ENCODE results near the gene ERBB4. TPM values are rescaled to one million over a fixed set of nuclear protein-coding genes. Genes with fewer than 3 reads are reported as not detected.
A peak's percentile ranks its signal among the peaks of the same experiment; 100 is the strongest.

ERBB4 gene
- total and polyA plus RNA-seq, 10 of the 15 experiments (the other 5 are each of a cell fraction or from before 2014, with no cell fraction given) = under 0.01 to 0.23 (median 0.01) TPM; not detected in 4

DNA sequence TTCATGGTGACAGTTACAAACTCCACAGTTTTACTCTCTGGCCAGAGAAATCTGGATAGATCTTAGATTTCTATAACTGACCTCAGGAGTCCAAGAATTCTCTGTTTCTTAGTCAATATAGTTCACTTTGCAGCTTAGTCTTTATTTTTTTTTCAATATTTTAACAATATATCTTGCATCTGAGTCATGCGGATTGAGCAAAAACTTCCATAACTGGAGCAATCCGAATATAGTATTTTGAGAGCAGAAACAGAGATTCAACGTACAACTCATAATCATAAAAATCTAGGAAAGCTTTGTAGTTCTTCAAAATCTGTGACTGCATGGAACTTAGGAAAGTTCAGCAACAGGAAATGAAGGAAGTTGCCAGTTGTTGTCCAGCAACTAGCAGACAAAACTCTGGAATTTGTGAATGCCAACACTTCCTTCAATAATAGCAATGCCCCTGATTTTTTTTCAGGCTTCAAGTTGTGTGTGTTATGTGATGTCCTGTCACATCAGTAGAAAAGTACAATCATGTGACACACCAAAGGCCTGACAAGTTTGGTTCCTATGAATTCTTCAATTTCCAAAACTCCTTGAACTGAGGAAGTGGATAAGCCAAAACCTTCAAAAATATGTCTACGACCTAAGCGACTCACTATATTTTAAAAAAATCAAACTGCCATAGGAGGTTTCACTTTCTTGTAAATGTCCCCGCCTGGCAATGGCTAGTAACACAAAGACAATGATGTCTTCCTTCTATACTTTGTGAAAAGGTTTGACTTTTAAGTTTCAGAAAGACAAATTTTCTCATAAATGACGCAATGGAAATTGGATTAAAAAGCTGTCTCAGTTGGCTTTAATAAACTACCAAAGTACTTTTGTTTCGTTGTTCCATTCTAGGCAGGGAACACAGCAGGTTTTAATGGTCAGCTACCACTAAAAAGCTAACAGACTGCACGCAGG lies 510.6 kb downstream of the ERBB4 start (continued):
- TF ChIP-seq BCLAF1 (IDR thresholded peaks at IDR 0.05) (no peak), GABPA (IDR thresholded peaks at IDR 0.05; ENCODE audit: low read depth) (no peak), RELA (IDR thresholded peaks at IDR 0.05; ENCODE audit: borderline replicate concordance, partially characterized antibody) (no peak), MYB (IDR thresholded peaks at IDR 0.05; ENCODE audit: borderline replicate concordance, low read depth, low read length) (no peak), CHD4 (IDR thresholded peaks at IDR 0.05) (no peak), CTCF (IDR thresholded peaks at IDR 0.05 in 2 of 3, conservative IDR thresholded peaks at IDR 0.05 in 1 of 3; ENCODE audit: control insufficient read depth in 2 of 3, extremely low read depth in 1 of 3, insufficient read depth in 1 of 3, low read depth in 3 of 3, low read length in 3 of 3) (no peak), STAT3 (IDR thresholded peaks at IDR 0.05; ENCODE audit: low read depth, low read length) (no peak), EP300 (IDR thresholded peaks at IDR 0.05; ENCODE audit: borderline replicate concordance in 1 of 2, control insufficient read depth in 1 of 2, low read depth in 2 of 2, low read length in 2 of 2) (no peak), PKNOX1 (IDR thresholded peaks at IDR 0.05) (no peak), JUNB (IDR thresholded peaks at IDR 0.05) (peak; percentile 28; the same call in 1 of the 2 replicates), BCL3 (IDR thresholded peaks at IDR 0.05; ENCODE audit: borderline replicate concordance, insufficient read depth, low read depth, low read length, poor library complexity, severe bottlenecking) (no peak)
- TF ChIP-seq, protein P1, sequence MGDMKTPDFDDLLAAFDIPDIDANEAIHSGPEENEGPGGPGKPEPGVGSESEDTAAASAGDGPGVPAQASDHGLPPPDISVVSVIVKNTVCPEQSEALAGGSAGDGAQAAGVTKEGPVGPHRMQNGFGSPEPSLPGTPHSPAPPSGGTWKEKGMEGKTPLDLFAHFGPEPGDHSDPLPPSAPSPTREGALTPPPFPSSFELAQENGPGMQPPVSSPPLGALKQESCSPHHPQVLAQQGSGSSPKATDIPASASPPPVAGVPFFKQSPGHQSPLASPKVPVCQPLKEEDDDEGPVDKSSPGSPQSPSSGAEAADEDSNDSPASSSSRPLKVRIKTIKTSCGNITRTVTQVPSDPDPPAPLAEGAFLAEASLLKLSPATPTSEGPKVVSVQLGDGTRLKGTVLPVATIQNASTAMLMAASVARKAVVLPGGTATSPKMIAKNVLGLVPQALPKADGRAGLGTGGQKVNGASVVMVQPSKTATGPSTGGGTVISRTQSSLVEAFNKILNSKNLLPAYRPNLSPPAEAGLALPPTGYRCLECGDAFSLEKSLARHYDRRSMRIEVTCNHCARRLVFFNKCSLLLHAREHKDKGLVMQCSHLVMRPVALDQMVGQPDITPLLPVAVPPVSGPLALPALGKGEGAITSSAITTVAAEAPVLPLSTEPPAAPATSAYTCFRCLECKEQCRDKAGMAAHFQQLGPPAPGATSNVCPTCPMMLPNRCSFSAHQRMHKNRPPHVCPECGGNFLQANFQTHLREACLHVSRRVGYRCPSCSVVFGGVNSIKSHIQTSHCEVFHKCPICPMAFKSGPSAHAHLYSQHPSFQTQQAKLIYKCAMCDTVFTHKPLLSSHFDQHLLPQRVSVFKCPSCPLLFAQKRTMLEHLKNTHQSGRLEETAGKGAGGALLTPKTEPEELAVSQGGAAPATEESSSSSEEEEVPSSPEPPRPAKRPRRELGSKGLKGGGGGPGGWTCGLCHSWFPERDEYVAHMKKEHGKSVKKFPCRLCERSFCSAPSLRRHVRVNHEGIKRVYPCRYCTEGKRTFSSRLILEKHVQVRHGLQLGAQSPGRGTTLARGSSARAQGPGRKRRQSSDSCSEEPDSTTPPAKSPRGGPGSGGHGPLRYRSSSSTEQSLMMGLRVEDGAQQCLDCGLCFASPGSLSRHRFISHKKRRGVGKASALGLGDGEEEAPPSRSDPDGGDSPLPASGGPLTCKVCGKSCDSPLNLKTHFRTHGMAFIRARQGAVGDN (IDR thresholded peaks at IDR 0.05) = no peak
